Neural progenitor cell (in vitro differentiated cells): ENCODE results near the gene SLC39A10.

Source experiments
- CTCF ChIP-seq: fragments of 200-600 bp; sonication (generic); IDR thresholded peaks from 2 replicates; pipeline ENCODE4 v1.5.1; 2017; ENCODE audit warnings: antibody characterized with exemption, mild to moderate bottlenecking
- EZH2 ChIP-seq: fragments of 200-600 bp; sonication (generic); IDR thresholded peaks from 2 replicates; pipeline ENCODE4 v1.6.1; 2017; ENCODE audit warnings: antibody characterized with exemption, mild to moderate bottlenecking, moderate library complexity

DNA sequence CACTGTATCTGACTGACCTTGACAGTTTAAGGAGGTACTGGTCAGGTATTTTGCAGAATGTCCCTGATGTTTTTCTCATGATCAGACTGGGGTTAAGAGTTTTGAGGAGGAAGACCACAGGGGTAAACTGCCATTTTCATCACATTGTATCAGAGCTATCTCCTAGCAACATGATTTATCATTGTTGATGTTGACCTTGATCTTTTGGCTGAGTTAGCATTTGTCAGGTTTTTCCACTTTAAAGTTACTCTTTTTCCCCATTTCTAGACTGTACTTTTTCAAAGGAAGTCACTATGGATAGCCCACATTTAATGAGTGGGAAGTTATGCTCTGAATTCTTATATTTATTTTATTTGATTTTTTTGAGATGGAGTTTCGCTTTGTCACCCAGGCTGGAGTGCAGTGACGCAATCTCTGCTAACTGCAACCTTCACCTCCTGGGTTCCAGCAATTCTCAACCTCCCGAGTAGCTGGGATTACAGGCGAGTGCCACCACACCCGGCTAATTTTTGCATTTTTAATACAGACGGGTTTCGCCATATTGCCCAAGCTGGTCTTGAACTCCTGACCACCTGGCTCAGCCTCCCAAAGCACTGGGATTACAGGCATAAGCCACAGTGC is 17.7 kb upstream of the SLC39A10 start:
- no peak for TF ChIP-seq CTCF
- no peak for TF ChIP-seq EZH2
